NCI-H2029 (cell line): ENCODE measurements around the gene LSM14B.

Experiments used
- DNase-seq: peaks from one replicate; lab custom pipeline; 2025; lab: John Stamatoyannopoulos, UW

The LSM14B gene

DNA sequence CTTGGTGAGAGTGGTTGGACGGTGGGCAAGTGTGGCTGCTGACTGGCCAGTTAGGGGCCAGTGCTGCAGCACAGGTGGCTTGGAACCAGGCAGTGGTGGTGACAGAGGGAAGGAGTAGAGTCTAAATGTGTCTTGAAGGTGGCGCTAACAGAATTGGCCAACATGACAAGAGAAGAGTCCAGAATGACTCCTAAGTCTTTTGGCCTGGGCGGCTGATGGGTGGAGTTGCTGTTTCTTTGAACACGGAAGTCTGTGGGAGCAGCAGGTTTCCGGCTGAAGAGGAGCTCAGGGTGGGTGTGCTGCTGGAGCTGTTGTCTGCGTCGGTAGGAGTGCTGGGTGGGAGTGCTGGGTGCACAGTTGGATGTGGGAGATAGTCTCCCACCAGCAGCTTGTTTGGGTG is 10.1 kb downstream of the LSM14B start:
- no peak for DNase-seq

- no peak for DNase-seq
These were observed 11.0 kb downstream of the LSM14B start for GRCh38 chr20:62133051-62133845.

- no peak for DNase-seq
These were observed 11.6 kb downstream of the LSM14B start for GRCh38 chr20:62133864-62134263.

DNA sequence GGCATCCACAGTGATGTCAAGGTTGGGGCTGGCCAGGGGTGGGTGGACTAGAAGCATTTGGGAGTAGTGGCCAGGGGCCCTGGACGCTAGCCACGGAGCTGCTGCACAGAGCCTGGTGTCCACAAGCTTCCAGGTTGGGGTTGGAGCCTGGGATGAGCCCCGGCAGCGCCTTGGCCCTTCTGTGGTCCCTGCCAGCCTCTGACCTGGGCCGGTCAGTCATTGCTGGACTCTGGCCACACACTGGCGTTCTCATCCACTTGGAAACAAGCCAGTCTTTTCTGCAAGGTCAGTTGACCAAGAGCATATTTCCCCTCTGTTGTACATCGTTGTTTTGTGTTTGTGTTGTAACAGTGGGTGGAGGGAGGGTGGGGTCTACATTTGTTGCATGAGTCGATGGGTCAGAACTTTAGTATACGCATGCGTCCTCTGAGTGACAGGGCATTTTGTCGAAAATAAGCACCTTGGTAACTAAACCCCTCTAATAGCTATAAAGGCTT is 12.5 kb downstream of the LSM14B start:
- DNase-seq, result no peak

GRCh38 chr20:62135573-62136266 is 13.4 kb downstream of the LSM14B start:
- DNase-seq, result no peak

- DNase-seq, result peak; percentile 7
These were observed 14.2 kb downstream of the LSM14B start for GRCh38 chr20:62136283-62137091.

DNA sequence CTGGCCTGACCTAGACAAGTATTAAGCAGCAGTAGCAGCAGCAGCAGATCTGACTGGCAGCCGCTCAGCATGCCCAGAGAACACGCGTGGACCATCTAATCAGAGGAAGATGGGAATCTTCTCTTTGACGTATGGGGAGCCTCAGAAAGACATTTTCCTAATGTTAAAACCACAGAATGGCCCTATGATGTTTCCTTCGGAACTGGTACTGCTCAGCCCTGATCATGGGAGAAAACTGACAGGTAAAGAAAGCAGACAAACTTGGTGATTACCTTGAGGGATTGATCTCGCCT is 14.8 kb downstream of the LSM14B start:
- no peak for DNase-seq

DNA sequence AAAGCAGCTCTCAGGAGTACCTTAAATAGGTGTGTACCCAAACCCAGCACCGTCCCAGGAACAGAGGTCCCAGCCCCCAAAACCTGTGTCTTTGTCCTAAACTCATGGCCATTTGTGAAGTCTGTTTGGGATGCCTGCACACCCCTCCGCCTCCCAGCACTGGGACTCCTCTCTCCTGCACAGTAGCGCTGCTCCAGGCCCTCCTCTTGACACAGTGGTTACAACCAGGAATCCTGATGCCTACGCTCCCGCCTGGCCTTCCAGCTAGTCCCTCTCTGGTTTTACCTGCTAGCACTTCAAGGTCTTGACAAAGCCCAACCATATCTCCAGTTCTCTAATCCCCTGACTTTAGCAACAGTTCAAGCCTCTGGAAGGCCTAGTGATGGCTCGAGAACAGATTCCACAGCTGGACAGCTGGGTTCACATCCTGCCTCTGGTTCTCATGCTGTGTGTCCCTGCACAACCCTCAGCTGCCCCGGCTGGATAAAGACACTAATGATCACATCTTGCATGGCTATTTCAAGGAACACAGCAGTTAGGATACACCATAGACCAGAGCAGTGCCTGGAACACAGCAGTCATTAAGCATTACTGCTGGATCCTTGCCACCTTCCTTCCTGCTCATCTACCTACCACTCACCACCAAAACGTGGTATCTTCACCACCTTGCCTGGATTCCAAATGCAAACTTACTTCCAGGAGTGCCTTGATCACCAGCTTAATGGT is 15.4 kb downstream of the LSM14B start:
- DNase-seq, result no peak

GRCh38 chr20:62138204-62138543 is 15.9 kb downstream of the LSM14B start:
- DNase-seq, result no peak

GRCh38 chr20:62138912-62139311 is 16.6 kb downstream of the LSM14B start:
- no peak for DNase-seq

DNA sequence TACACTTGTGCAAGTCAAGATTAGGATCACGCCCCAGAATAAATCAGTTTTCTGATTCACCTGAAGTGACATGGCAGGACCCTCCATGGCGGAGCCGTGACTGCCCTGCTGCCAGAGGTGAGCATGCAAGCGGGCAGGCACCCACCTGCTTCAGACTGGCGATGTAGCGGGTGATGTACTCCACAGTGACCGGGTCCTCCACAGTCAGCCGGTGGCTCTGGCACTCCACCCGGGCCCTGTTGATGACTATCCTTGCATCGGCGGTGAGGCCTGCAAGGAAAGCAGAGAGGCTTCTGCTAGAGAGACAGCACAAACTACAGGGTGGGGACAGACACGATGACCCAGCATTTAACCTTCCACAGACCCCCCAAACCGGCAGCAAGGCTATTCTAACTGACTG is 17.4 kb downstream of the LSM14B start:
- no peak for DNase-seq

DNA sequence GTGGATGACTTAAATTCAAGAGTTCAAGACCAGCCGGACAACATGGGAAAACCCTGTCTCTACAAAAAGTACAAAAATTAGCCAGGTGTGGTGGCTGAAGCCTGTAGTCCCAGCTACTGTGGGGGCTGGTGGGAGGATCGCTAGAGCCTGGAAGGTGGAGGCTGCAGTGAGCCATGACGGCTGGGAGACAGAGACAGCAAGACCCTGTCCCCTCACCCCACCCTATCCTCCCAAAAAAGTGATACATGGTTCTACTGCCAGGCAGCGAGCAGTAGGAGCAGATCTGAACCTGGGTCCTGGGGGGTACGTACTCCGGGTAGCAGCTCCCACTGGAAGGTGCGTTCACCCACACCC is 18.7 kb downstream of the LSM14B start:
- no peak for DNase-seq

DNA sequence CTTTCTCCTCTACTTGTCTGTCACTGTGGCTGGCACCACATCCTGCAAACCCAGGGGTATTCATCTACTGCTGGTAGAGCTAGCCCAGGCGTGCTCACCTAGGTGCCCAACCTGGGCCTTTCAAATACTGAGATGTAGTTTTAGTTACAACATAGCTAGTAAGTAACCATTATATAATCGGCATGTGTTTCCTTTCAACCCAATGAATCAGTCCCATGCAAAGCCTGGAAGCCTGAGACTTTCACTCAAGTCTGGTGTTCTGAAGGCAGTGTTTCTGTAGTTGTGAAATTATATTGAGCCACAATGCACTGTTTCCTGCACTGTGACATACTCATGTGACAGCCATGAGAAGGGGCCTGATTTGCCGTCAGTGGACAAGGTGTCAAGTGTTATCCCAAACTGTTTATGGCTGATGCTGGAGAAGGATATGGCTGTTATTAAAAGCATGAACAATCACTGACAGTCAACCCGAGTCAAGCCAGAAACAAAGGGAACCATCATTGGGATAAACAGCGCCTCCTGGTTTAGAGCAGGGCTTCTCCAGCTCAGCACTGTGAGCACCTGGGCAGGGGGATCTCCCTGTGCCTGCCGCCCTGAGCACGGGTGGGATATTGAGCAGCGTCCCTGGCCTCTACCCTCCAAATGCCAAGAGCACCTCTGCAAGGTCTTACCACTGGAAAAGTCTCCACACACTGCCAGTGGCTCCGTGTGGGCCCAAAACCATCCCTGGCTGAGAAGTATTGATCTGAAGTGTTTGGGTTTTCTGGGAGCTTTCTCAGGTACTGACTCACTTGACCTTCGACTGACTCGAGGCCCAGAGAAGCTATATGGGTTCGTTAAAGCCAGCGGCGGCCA is 19.3 kb downstream of the LSM14B start:
- DNase-seq, result no peak

GRCh38 chr20:62142252-62143080 is 20.2 kb downstream of the LSM14B start:
- DNase-seq, result no peak

GRCh38 chr20:62143081-62143956 is 21.0 kb downstream of the LSM14B start, which contains the start of the genes PSMA7 and SS18L1:
PSMA7 (minus strand) TSS chr20:62143394; CDS start chr20:62143303, 91 bp downstream.
SS18L1 (plus strand) TSS chr20:62143769; CDS start chr20:62143821, 52 bp downstream.
- DNase-seq, result peak; percentile 79

GRCh38 chr20:62143957-62144825 is 21.9 kb downstream of the LSM14B start:
- peak; percentile 13 for DNase-seq

GRCh38 chr20:62145688-62146018 is 23.4 kb downstream of the LSM14B start:
- no peak for DNase-seq

DNA sequence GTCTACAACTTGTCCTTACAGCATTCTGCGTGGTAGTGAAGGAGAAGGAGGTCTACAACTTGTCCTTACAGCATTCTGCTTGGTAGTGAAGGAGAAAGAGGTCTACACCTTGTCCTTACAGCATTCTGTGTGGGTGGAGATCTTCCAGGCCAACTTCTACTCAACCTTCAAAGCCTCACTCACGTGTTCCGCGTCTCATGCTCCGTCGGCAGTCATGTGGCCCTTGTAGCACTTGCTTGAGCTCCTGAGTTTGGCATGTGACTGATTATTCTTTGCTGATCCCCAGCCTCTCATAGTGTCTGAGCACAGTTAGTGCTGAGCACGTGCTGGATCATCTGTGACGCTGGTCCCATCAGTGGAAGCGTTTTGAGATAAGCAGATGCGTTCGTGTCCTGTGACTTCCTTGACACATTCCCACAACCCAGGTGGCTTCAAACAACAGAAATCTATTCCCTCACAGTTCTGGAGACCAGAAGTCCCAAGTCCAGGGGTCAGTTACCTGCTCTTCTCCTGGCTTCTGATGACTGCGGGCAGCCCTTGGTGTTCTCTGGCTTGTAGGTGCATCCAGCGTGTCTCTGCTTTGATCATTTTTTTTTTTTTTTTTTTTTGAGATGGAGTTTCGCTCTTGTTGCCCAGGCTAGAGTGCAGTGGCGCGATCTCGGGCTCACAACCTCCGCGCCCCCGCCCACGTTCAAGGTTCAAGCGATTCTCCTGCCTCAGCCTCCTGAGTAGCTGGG is 23.9 kb downstream of the LSM14B start:
- no peak for DNase-seq
